ENCODE results near the gene ASGR2. TPM values are rescaled to one million over a fixed set of nuclear protein-coding genes. Genes with fewer than 3 reads are reported as not detected.

The ASGR2 gene
- total RNA-seq, 4 donors from 2014 or later = 0.32 to 1.5 (median 0.42) TPM; not detected in 1

DNA sequence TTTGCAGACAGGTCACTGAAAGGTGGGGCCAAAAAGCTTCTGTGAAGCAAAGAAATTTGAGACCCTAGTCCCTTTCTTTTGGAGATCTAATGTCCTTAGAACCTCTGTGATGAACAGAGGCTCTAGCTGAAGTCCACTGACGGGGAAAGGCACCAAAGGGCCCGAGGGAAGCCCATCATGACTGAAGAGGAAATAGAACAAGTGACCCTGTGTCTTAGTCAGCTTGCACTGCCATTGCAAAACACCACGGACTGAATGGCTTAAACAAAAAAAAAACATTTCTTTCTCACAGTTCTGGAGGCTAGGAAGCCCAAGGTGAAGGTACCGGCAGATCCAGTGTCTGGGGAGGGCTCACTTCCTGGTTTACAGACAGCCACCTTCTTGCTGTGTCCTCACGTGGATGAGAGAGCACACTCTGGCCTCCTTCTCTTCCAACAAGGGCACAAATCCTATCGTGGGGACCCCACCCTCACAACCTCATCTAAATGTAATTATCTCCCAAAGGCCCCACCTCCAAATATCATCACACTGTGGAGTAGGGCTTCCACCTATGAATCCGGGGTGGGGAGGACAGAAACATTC lies 24.3 kb upstream of the ASGR2 start:
- H3K36me3 ChIP-seq = no peaks in the 10 kb centered on the region
- H3K4me3 ChIP-seq = no peak overlapping the region
- H3K9me3 ChIP-seq = no peaks in the 10 kb centered on the region
- H3K4me1 ChIP-seq = peaks cover 0 to 7% (median 6%) of the 10 kb centered on the region in 4 donors
- H3K27ac ChIP-seq (replicated peaks in 1 of 4) = no peak overlapping the region
- peaks cover 0 to 84% (median 6%) of the 10 kb centered on the region in 4 donors for H3K27me3 ChIP-seq
- WGBS = 72% methylated on average over 7 of the region's 7 CpGs
- intact Hi-C loops (cut with DNase I) = loop anchor here (5.0 kb wide), 2 partner anchors 38 to 227 kb away; partner anchors contain the start of gene ASGR1
- DNase-seq (ENCODE audit: extremely low spot score) = no peak
- TF ChIP-seq, protein P1, sequence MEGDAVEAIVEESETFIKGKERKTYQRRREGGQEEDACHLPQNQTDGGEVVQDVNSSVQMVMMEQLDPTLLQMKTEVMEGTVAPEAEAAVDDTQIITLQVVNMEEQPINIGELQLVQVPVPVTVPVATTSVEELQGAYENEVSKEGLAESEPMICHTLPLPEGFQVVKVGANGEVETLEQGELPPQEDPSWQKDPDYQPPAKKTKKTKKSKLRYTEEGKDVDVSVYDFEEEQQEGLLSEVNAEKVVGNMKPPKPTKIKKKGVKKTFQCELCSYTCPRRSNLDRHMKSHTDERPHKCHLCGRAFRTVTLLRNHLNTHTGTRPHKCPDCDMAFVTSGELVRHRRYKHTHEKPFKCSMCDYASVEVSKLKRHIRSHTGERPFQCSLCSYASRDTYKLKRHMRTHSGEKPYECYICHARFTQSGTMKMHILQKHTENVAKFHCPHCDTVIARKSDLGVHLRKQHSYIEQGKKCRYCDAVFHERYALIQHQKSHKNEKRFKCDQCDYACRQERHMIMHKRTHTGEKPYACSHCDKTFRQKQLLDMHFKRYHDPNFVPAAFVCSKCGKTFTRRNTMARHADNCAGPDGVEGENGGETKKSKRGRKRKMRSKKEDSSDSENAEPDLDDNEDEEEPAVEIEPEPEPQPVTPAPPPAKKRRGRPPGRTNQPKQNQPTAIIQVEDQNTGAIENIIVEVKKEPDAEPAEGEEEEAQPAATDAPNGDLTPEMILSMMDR (IDR thresholded peaks at IDR 0.05) = no peak

DNA sequence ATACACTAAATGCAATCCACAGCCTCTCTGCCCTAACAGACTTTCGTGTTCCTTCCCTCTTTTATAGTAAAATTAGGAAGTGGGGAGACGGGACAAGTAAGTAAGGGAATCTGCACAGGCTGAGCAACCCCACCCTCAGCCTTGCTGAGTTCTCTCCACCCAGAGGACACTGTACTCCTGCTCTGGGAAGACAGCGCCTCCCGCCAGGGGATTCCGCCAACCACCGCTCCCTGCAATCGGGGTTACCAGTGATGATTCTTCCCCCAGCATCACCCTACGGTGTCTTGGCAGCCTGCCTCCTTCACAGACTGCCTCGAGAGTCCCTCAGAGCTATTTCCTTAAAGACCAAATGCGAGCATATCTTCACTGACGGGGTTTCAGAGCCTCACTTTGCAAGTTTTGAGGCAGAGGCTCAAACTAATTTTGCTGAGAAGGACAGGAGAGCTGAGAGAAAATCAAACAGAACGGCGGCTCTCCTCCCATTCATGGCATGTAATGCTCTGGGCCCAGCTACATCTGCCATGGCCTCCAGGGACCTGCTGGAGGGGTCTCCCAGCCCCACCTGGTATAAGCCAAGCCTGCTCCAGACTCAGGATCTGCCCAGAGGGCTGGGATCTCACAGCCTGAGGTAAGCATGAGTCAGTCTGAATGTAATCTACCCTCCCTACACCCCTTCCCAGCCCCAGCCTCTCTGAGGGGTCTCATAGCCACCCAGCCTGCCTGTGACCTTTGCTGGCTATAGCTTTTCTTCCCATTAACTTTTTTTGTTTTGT lies 22.7 kb upstream of the ASGR2 start:
- no peak overlapping the region for H3K27ac ChIP-seq (replicated peaks in 1 of 4)
- peaks cover 0 to 84% (median 13%) of the 10 kb centered on the region in 4 donors for H3K27me3 ChIP-seq
- H3K4me1 ChIP-seq = peaks cover 2 to 18% (median 8%) of the 10 kb centered on the region in 4 donors
- no peak for DNase-seq (ENCODE audit: extremely low spot score)
- H3K36me3 ChIP-seq = no peaks in the 10 kb centered on the region
- H3K4me3 ChIP-seq = no peak overlapping the region
- intact Hi-C loops (cut with DNase I) = loop anchor here (5.0 kb wide), 2 partner anchors 40 to 225 kb away; partner anchors contain the start of gene ASGR1
- TF ChIP-seq POLR2AphosphoS5 (IDR thresholded peaks at IDR 0.05) (no peak), EP300 (IDR thresholded peaks at IDR 0.05) (no peak), POLR2A (IDR thresholded peaks at IDR 0.05; ENCODE audit: low read depth) (no peak)
- TF ChIP-seq, protein P1 (IDR thresholded peaks at IDR 0.05) = no peak
- H3K9me3 ChIP-seq = no peaks in the 10 kb centered on the region
- WGBS = 30% methylated on average over 13 of the region's 13 CpGs

DNA sequence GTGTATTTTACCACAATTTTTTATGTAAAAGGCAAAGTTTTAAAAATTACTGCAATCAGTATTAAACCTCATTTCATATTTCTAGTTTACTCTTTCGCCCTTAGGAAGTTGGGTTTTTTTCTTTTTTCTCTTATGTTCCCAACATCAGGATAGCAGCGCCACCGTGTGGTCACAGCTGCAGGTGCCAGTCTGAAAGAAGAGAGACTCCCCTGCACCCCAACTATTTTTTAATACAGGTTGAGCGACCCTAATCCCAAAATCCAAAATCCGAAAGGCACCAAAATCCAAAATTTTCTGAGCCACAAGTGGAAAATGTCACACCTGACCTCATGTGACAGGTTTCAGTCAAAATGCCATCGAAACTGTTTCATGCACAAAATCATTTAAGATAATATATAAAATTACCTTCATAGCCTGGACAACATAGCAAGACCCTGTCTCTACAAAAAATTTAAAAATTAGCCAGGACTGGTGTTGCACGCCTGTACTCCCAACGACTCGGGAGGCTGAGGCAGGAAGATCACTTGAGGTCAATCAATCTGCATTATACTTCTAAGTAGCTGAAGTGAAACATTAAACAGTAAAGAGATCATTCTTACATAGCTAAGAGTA lies 21.8 kb upstream of the ASGR2 start:
- WGBS = 20% methylated on average over 9 of the region's 9 CpGs
- no peak overlapping the region for H3K4me3 ChIP-seq
- no peaks in the 10 kb centered on the region for H3K9me3 ChIP-seq
- H3K27ac ChIP-seq (replicated peaks in 1 of 4) = no peak overlapping the region
- H3K36me3 ChIP-seq = no peaks in the 10 kb centered on the region
- TF ChIP-seq, protein P1 (IDR thresholded peaks at IDR 0.05) = peak; percentile 94 to 96 (median 94)
- TF ChIP-seq POLR2A (IDR thresholded peaks at IDR 0.05; ENCODE audit: low read depth) = no peak
- peaks cover 2 to 18% (median 8%) of the 10 kb centered on the region in 4 donors for H3K4me1 ChIP-seq
- peaks cover 0 to 86% (median 13%) of the 10 kb centered on the region in 4 donors for H3K27me3 ChIP-seq
- no peak for DNase-seq (ENCODE audit: extremely low spot score)
- intact Hi-C loops (cut with DNase I) = loop anchor here (1.0 to 5.0 kb wide), 3 partner anchors 41 to 224 kb away; partner anchors contain the start of gene ASGR1

DNA sequence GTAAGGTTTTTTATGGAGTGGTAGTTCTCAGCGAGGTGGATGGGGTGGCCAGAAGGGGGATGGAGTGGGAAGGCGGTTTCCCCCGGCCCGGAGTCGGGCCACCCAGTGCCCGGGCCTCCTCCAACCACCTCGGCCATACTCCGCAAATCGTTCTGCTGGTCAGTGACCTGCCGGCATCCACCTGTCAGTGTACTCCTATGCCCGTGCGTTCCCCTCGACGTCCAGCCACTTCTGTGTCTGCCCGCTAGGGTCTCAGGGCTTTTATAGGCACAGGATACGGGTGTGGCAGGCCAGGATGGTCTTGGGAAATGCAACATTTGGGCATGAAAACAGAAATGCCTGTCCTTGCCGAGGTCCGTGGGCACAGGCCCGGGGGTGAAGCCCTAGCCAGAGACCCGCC lies 19.3 kb upstream of the ASGR2 start:
- 66% methylated on average over 20 of the region's 20 CpGs for WGBS
- no peaks in the 10 kb centered on the region for H3K36me3 ChIP-seq
- H3K4me1 ChIP-seq = peaks cover 2 to 18% (median 8%) of the 10 kb centered on the region in 4 donors
- H3K9me3 ChIP-seq = no peaks in the 10 kb centered on the region
- peak overlapping the region in 1 of 4 donors; percentile 18 for H3K27ac ChIP-seq (replicated peaks in 1 of 4)
- peaks cover 0 to 86% (median 15%) of the 10 kb centered on the region in 4 donors for H3K27me3 ChIP-seq
- H3K4me3 ChIP-seq = no peak overlapping the region
- DNase-seq (ENCODE audit: extremely low spot score) = no peak
- no peak for TF ChIP-seq POLR2A (IDR thresholded peaks at IDR 0.05; ENCODE audit: low read depth)
- TF ChIP-seq, protein P1 (IDR thresholded peaks at IDR 0.05) = no peak
- no peak for TF ChIP-seq POLR2AphosphoS5 (IDR thresholded peaks at IDR 0.05)
- no peak for TF ChIP-seq EP300 (IDR thresholded peaks at IDR 0.05)
- intact Hi-C loops (cut with DNase I) = no loop called here

Data from esophagus muscularis mucosa (tissue), 4 donors.